Loucy (cell line): ENCODE data around the gene ADAM11.

Experiments
- H2AFZ ChIP-seq: fragments of 200-600 bp; sonication (generic); 2 replicates; pipeline ENCODE4 v1.6.0; 2016; ENCODE audit warnings: antibody characterized with exemption, mild to moderate bottlenecking, low read length, moderate library complexity
- H3F3A ChIP-seq: fragments of 200-600 bp; 2 replicates; pipeline ENCODE4 v1.6.0; 2016; ENCODE audit warnings: antibody characterized with exemption, low read depth, mild to moderate bottlenecking
- H3K27me3 ChIP-seq: fragments of 200-600 bp; sonication (generic); 2 replicates; pipeline ENCODE4 v1.6.1; 2014; ENCODE audit warnings: low read length, mild to moderate bottlenecking; ENCODE audit not compliant: insufficient read depth, poor library complexity, severe bottlenecking
- H3K36me3 ChIP-seq: fragments of 200-600 bp; sonication (generic); 2 replicates; pipeline ENCODE4 v1.6.1; 2016; ENCODE audit warnings: low read length; ENCODE audit not compliant: insufficient read depth
- H3K4me1 ChIP-seq: fragments of 200-600 bp; sonication (generic); 2 replicates; pipeline ENCODE4 v1.5.1; 2014; ENCODE audit warnings: low read length, mild to moderate bottlenecking; ENCODE audit not compliant: insufficient read depth, poor library complexity, severe bottlenecking
- H3K4me2 ChIP-seq: fragments of 200-600 bp; sonication (generic); 2 replicates; pipeline ENCODE4 v1.6.0; 2014; ENCODE audit warnings: antibody characterized with exemption, low read length, low read depth, mild to moderate bottlenecking; ENCODE audit not compliant: poor library complexity, severe bottlenecking
- H3K4me3 ChIP-seq: fragments of 200-600 bp; sonication (generic); 2 replicates; pipeline ENCODE4 v1.5.1; 2014; ENCODE audit warnings: low read length, mild to moderate bottlenecking, mixed read lengths; ENCODE audit not compliant: poor library complexity, severe bottlenecking
- H3K79me2 ChIP-seq: fragments of 200-600 bp; sonication (generic); 2 replicates; pipeline ENCODE4 v1.6.1; 2014; ENCODE audit warnings: low read length; ENCODE audit not compliant: insufficient read depth
- H3K9ac ChIP-seq: fragments of 200-600 bp; sonication (generic); 2 replicates; pipeline ENCODE4 v1.6.0; 2014; ENCODE audit warnings: mild to moderate bottlenecking, low read depth, low read length, moderate library complexity; ENCODE audit not compliant: poor library complexity, severe bottlenecking
- H3K9me2 ChIP-seq: fragments of 200-600 bp; sonication (generic); replicated peaks from 2 replicates; pipeline ENCODE4 v1.6.1; 2016; ENCODE audit warnings: low read depth, low read length, mixed read lengths
- H3K9me3 ChIP-seq: fragments of 200-600 bp; sonication (generic); 2 replicates; pipeline ENCODE4 v1.6.1; 2014; ENCODE audit warnings: mild to moderate bottlenecking, antibody characterized with exemption, low read length, low read depth; ENCODE audit not compliant: insufficient read depth
- H4K20me1 ChIP-seq: fragments of 200-600 bp; sonication (generic); 2 replicates; pipeline ENCODE4 v1.6.0; 2014; ENCODE audit warnings: antibody characterized with exemption, low read length, mild to moderate bottlenecking; ENCODE audit not compliant: insufficient read depth, poor library complexity, severe bottlenecking
- CTCF ChIP-seq: fragments of 200-600 bp; sonication (generic); conservative IDR thresholded peaks from 2 replicates; pipeline ENCODE4 v1.5.1; 2014; ENCODE audit warnings: mild to moderate bottlenecking, antibody characterized with exemption, low read length
- EZH2phosphoT487 ChIP-seq: fragments of 200-600 bp; IDR thresholded peaks from 2 replicates; pipeline ENCODE4 v1.6.1; 2018; ENCODE audit warnings: antibody characterized with exemption, mild to moderate bottlenecking, moderate library complexity, borderline replicate concordance

ADAM11 gene

GRCh38 chr17:44804302-44805089, 45.7 kb downstream of the ADAM11 start:
- TF ChIP-seq EZH2phosphoT487, result no peak
- no peak for TF ChIP-seq CTCF
- Histone ChIP-seq H3K36me3 (peaks cover 21% of the 10 kb centered on the region; the same call in 1 of the 2 replicates), H3F3A (no peaks in the 10 kb centered on the region), H3K27me3 (no peaks in the 10 kb centered on the region), H3K4me2 (no peak overlapping the region), H2AFZ (no peak overlapping the region), H3K4me1 (no peaks in the 10 kb centered on the region), H3K9ac (no peak overlapping the region), H3K9me2 (no peaks in the 10 kb centered on the region), H3K4me3 (no peak overlapping the region), H3K9me3 (no peaks in the 10 kb centered on the region), H4K20me1 (no peaks in the 10 kb centered on the region), H3K79me2 (no peaks in the 10 kb centered on the region; the same call in 1 of the 2 replicates)

GRCh38 chr17:44807093-44807816, 48.5 kb downstream of the ADAM11 start:
- Histone ChIP-seq H4K20me1 (no peaks in the 10 kb centered on the region), H3K27me3 (no peaks in the 10 kb centered on the region), H3K79me2 (peaks cover 9% of the 10 kb centered on the region; the same call in 1 of the 2 replicates), H3K36me3 (peaks cover 21% of the 10 kb centered on the region; the same call in 1 of the 2 replicates), H3K9me2 (no peaks in the 10 kb centered on the region), H3K4me1 (no peaks in the 10 kb centered on the region), H3K9ac (no peak overlapping the region), H3K4me2 (no peak overlapping the region), H3F3A (no peaks in the 10 kb centered on the region), H3K9me3 (no peaks in the 10 kb centered on the region), H2AFZ (no peak overlapping the region), H3K4me3 (no peak overlapping the region)
- TF ChIP-seq CTCF (no peak), EZH2phosphoT487 (no peak)

GRCh38 chr17:44807817-44808155, 49.0 kb downstream of the ADAM11 start:
- Histone ChIP-seq H3K4me1 (no peaks in the 10 kb centered on the region), H3K4me3 (no peak overlapping the region), H3K9ac (no peak overlapping the region), H3K79me2 (peaks cover 9% of the 10 kb centered on the region; the same call in 1 of the 2 replicates), H3K4me2 (no peak overlapping the region), H3K36me3 (peaks cover 21% of the 10 kb centered on the region; the same call in 1 of the 2 replicates), H3K9me3 (no peaks in the 10 kb centered on the region), H4K20me1 (no peaks in the 10 kb centered on the region), H3K27me3 (no peaks in the 10 kb centered on the region), H2AFZ (no peak overlapping the region), H3F3A (no peaks in the 10 kb centered on the region), H3K9me2 (no peaks in the 10 kb centered on the region)
- TF ChIP-seq CTCF (no peak), EZH2phosphoT487 (no peak)
